MG63 (cell line): ENCODE data around the gene ST8SIA2. TPM values are rescaled to one million over a fixed set of nuclear protein-coding genes. Genes with fewer than 3 reads are reported as not detected.

Experiments
- DNase-seq: peaks from one replicate; pipeline ENCODE4 v3.0.0-alpha.2; 2020
- H3K27me3 ChIP-seq: fragments of 250-450 bp; sonication (Bioruptor Pico); 2 replicates; pipeline ENCODE4 v1.5.1; 2020; ENCODE audit warnings: mild to moderate bottlenecking, moderate library complexity
- H3K36me3 ChIP-seq: fragments of 250-450 bp; sonication (Bioruptor Pico); 2 replicates; pipeline ENCODE4 v1.5.1; 2020; ENCODE audit warnings: mild to moderate bottlenecking, moderate library complexity
- H3K4me3 ChIP-seq: fragments of 250-450 bp; sonication (Bioruptor Pico); 2 replicates; pipeline ENCODE4 v1.5.1; 2020; ENCODE audit warnings: mild to moderate bottlenecking, moderate library complexity
- H3K9me3 ChIP-seq: fragments of 250-450 bp; sonication (Bioruptor Pico); 2 replicates; pipeline ENCODE4 v1.5.1; 2020; ENCODE audit warnings: mild to moderate bottlenecking, moderate library complexity
- total RNA-seq: library from RNA; depleted of rRNA; stranded (reverse); fragments of >200 nt; shearing (Covaris generic); gene quantifications from 2 replicates; pipeline ENCODE4 v1.2.3, GENCODE V29; 2014; ENCODE audit warnings: low replicate concordance

The ST8SIA2 gene
- total RNA-seq, 1 experiment from 2014 or later = not detected

DNA sequence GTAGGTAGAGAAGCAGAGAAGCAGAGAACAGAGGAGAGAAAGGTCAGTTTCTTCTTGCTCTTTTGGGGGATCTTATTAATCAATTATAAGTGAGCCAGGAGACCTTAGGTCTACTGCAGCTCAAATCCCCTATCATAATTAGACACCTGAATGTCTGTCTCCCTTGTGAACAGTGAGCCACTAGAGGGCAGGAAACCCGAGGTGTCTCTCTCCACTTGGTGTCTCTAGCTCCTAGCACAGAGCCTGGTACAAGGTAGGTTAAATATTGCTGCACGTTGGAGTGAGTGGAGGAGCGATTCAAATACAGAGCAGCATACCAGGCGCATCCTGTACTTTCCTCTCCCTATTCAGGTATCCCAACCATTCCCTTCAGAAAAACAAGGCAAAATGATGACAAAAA, 2.0 kb upstream of the ST8SIA2 start:
- peak; percentile 28 for DNase-seq
- H3K4me3 ChIP-seq = no peak overlapping the region
- no peaks in the 10 kb centered on the region for H3K36me3 ChIP-seq
- no peaks in the 10 kb centered on the region for H3K9me3 ChIP-seq
- H3K27me3 ChIP-seq = peaks cover 74% of the 10 kb centered on the region

DNA sequence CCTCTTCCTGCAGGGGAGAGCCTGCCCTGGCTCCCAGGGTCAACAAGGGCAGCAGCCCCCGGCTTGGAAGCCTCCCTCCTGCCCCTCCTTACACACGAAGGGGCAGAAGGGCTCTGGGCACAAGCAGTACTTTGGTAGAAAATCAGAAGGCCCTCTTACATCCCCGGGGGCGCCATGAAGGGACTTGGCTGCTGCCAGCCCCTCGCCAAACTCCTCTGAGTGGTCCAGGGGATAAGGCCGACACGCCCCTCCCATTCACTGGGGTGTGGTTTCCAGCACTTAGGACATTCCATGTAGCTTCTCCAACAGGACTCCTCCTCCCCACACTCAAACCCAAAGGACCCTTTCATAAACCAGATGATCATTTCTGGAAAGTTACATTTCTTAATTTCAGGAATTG, 1.2 kb upstream of the ST8SIA2 start:
- Histone ChIP-seq H3K9me3 (no peaks in the 10 kb centered on the region), H3K27me3 (peaks cover 67% of the 10 kb centered on the region)

DNA sequence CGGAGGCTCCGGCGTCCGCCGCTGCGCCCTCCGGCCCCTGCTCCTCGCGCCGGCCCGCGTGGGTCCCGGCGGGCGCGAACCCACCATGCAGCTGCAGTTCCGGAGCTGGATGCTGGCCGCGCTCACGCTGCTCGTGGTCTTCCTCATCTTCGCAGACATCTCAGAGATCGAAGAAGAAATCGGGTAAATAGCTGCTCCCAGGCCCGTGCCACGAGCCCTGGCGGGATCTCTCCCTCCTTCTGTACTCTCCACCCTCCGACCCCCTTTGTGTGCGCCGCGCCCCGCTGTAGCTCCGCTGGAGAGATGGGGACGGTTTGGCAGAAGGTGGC, 263 bp downstream of the ST8SIA2 start:
- H3K4me3 ChIP-seq = peak overlapping the region; percentile 38
- no peak for DNase-seq
- H3K9me3 ChIP-seq = no peaks in the 10 kb centered on the region
- H3K27me3 ChIP-seq = peaks cover 57% of the 10 kb centered on the region
- H3K36me3 ChIP-seq = no peaks in the 10 kb centered on the region

More for the DNA sequence above, 1.2 kb upstream of the ST8SIA2 start:
- H3K36me3 ChIP-seq = no peaks in the 10 kb centered on the region
- no peak overlapping the region for H3K4me3 ChIP-seq
- no peak for DNase-seq

DNA sequence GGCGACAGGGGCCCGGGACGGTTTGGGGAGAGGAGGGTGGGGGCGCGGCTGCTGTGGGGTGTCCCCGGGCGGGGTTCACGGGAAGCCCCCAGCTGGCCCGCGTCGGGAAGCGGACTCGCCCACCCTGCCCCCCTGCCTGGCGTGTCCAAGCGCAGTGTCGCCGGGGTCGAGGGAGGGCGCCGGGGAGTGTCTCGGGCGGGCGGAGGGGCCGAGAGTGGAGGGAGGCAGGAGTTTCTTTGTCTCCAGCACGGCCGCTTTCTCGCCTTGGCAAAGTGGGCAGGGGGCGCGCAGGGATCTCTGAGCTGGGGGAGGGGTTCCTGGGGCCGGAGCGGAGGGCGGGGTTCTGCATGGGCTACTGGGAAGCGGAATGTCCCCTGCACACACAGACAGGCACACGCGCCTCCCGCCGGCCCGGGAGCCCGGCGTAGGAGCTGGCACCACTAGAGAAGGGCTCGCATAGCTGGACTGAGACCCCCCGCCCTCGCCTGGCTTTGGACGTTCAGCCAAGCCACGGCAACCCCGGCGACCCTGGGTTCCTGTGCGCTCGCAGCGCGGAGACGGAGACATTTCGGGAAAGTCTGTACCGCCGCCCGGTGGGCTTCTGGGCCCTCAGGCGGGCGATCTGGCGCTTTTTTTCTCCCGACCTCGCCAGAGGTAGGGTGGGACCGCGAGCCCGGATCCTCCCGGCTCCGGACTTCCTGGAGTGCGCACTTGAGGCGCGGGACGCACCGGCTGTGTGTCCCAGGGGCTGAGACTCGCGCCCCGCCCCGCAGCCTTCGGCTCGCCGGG, 822 bp downstream of the ST8SIA2 start:
- Histone ChIP-seq H3K9me3 (no peaks in the 10 kb centered on the region), H3K4me3 (peak overlapping the region; percentile 38), H3K27me3 (peaks cover 52% of the 10 kb centered on the region), H3K36me3 (no peaks in the 10 kb centered on the region)
- DNase-seq = peak; percentile 9

DNA sequence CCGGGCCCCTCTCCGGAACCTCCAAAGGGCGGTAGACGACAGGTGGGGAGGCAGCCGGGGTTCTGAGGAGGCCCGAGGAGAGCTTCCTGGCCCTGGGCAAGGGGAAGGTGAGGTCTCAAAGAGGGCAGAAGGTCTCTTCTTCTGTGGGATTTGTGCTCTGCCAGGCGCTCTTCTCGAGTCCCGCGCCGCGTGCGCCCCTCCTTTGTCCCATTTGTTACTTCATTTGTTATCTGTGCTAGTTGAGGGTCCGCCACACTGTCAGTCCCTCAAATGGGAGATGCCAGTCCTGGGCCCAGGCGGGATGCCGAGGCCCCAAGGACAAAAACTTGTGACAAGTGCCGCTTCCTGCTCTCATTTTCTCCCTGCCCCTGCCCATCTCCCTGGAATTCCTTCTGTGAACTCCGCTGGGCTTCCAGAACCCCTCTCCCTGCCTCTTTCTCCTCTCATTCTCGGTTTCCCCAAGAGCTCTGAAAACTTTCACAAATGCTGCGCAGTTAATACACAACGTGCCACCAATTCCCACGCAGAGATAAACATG, 1.5 kb downstream of the ST8SIA2 start:
- DNase-seq = no peak
- Histone ChIP-seq H3K4me3 (no peak overlapping the region), H3K9me3 (no peaks in the 10 kb centered on the region), H3K27me3 (peaks cover 49% of the 10 kb centered on the region), H3K36me3 (no peaks in the 10 kb centered on the region)

DNA sequence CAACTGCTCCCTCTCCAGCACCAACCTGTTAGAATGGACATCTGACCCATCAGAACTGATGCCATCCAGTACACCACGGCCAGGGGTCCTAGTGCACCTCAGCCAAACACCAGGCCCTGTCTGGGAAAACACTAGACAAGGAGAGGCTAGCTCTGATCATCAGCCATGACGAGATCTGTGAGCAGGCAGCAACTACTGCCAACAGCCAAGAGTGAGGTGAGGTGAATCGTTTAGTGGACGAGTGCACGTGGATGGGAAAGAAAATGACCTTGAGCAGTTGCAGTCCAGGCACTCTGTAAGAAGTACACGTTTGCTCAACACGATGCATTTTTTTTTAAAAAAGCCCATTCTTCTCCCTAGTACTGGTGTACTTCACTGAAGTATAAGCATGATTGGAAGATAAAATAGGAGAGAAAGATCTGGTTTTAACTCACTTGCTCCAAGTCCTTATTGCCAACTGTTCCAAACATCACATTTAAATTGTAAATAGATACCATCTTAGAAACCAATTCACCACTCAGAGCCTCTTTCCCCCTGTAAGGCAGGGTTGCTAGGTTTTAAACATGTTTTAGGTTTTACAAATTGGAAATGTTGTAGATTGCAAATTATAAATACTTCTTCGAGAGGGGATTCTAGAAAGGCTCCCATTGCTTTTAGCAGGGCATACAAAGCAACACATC, 5.7 kb downstream of the ST8SIA2 start:
- Histone ChIP-seq H3K4me3 (no peak overlapping the region), H3K9me3 (no peaks in the 10 kb centered on the region), H3K36me3 (no peaks in the 10 kb centered on the region), H3K27me3 (peaks cover 11% of the 10 kb centered on the region)
- no peak for DNase-seq

DNA sequence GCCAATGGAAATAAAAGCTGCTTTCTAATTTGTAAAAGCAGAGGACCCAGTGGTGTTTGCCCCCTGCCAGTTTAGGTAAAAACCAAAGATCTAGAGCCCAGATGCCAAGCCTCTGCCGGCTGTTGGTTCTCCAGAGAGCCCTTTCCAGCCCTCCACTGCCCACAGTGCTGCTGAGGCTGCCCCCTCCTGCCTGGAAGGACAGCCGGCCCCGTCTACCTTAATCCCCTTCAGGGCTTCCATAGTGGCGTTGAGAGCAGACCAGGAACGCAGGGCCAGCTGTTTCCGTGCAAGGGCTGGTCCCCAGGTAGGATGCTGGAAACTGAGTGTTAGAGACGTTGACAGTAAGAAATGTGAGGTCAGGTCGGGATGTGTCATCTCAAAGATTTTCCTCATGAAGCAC, 6.9 kb downstream of the ST8SIA2 start:
- Histone ChIP-seq H3K36me3 (no peaks in the 10 kb centered on the region), H3K27me3 (no peaks in the 10 kb centered on the region), H3K4me3 (no peak overlapping the region), H3K9me3 (no peaks in the 10 kb centered on the region)
- DNase-seq = no peak

DNA sequence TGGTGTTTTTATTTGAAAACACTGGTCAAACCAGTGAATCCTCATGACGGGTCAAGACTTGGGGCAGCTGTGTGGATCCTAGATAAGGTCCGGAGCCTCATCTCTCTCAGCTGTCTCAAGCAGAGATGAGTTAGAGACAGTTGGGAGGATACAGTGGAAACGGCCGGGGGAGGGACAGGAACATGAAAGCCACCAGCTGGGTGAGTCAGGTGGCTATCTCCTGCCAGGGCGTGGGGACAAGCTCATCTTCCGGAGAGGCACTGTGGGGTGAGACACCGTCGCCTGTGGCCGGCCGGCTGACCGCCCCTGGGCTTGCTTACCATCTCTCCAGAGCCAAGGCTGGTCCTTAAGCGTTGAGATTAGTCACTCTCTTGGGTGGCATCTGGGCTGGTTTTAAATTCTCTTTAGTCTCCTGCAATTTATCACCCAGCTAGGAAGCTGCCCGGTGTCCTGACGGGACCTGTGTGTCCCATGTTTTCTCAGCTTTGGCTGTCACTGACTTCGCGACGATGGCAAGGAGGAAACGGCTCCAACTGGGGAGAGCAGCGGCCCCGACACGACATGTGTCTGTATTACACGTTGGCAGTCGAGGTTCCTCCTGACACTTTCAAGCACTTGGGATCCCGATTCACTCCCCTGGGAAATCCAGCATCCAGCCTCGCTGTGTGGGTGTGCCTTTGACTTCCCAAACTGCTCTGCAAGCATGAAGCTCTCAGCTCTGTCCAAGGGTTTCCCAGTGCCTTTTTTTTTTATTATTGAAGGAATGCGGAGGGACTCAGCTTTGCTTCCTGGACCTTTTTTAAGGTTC, 7.5 kb downstream of the ST8SIA2 start:
- no peaks in the 10 kb centered on the region for H3K27me3 ChIP-seq
- DNase-seq = no peak
- H3K4me3 ChIP-seq = no peak overlapping the region
- H3K36me3 ChIP-seq = no peaks in the 10 kb centered on the region
- H3K9me3 ChIP-seq = no peaks in the 10 kb centered on the region

DNA sequence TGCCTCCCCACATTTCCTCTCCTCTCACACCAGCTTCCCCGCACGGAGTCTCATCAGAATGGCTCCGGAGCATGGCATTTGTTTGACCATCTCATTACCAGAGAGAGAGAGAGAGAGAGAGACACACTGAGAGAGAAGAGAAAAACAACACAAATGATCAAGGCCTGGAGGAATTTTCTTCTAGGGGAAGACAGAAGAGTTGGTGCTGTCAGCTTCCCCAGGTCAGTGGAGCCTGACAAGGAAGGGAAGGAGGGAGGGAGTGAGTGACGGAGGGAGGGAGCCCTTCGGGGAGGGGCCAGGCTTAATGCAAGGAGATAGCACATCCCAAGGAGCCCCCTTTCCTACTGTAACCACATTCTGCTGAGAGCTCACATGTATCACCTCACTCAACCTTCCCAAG, 9.1 kb downstream of the ST8SIA2 start:
- Histone ChIP-seq H3K36me3 (no peaks in the 10 kb centered on the region), H3K4me3 (no peak overlapping the region), H3K27me3 (no peaks in the 10 kb centered on the region), H3K9me3 (no peaks in the 10 kb centered on the region)
- no peak for DNase-seq

DNA sequence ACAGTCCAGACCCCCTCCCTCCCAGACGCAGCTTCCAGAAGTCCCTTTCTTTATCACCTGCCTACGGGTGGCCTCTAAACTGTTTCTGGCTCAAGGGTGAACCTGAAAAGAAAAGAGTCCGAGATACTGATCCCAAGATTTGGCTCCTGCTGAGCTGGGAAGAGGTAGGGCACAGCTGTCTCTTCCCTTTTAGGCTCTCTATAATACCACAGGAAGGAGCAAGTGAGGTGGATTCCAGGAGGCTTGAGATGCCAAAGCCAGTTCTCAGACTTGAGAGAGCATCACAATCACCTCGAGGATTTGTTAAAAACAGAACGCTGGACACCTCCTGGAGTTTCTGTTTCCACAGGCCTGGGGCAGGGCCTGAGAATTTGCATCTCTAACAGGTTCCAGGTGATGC, 12.3 kb downstream of the ST8SIA2 start:
- Histone ChIP-seq H3K36me3 (no peaks in the 10 kb centered on the region), H3K9me3 (no peaks in the 10 kb centered on the region), H3K27me3 (no peaks in the 10 kb centered on the region), H3K4me3 (no peak overlapping the region)
- DNase-seq = no peak

DNA sequence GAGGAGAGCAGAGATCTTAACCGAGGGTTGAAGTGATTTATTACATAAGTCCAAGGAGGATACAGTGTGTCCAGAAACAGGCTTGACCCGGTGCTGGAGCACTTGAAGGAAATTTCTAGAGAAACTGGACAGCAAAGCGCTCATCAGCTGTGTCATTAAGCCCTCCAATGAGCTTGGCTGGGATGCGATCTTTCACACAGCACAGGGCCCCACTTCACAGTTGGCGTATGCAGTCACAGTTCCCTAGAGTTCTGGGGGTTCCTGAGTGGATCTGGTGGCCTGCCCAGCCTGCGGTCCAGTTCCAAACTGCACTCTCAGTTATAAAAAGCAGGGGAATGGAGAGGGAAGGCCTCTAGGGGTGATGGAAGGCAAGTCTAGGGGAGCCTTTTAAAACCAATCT, 13.6 kb downstream of the ST8SIA2 start:
- H3K36me3 ChIP-seq = no peaks in the 10 kb centered on the region
- H3K9me3 ChIP-seq = no peaks in the 10 kb centered on the region
- H3K27me3 ChIP-seq = no peaks in the 10 kb centered on the region
- no peak for DNase-seq
- no peak overlapping the region for H3K4me3 ChIP-seq

DNA sequence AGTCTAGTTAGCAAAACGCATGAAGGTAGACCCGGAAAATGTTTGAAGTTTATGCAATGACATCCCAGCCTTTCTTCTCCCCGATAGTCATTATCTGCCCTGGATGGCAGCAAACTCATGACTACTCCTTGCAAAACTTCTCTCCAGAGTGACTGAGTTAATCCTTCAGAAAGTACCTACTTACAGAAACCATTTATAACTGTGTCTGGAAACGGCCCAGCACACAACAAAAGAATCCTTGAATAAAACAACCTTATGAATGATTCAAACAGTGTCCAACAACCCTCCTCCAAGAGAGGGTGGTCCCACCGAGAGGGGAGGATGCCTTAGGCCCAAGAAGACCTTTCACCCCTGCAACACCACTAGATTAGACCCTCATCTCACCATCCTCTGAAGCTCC, 14.2 kb downstream of the ST8SIA2 start:
- H3K4me3 ChIP-seq = no peak overlapping the region
- H3K36me3 ChIP-seq = no peaks in the 10 kb centered on the region
- H3K27me3 ChIP-seq = no peaks in the 10 kb centered on the region
- no peaks in the 10 kb centered on the region for H3K9me3 ChIP-seq
- DNase-seq = no peak

DNA sequence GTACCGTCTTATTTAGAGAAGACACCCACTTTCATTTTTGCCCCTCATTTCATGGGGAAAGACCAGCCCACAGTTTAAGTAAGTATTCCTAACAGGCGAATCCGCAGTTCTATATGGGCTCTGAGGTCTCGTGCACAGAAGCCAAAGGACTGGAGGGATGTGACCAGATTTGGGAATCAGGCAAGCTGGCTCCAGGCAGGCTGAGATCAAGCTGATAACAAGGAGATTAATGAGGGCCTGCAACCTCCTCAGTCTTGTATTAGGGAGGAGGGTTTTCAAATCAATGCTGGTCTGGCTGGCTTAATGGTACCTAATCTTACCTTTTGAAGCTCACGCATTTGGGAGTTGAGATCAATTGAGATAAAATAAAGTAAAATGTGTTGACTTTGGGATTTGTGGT, 15.3 kb downstream of the ST8SIA2 start:
- DNase-seq = no peak
- Histone ChIP-seq H3K36me3 (no peaks in the 10 kb centered on the region), H3K4me3 (no peak overlapping the region), H3K27me3 (no peaks in the 10 kb centered on the region), H3K9me3 (no peaks in the 10 kb centered on the region)

DNA sequence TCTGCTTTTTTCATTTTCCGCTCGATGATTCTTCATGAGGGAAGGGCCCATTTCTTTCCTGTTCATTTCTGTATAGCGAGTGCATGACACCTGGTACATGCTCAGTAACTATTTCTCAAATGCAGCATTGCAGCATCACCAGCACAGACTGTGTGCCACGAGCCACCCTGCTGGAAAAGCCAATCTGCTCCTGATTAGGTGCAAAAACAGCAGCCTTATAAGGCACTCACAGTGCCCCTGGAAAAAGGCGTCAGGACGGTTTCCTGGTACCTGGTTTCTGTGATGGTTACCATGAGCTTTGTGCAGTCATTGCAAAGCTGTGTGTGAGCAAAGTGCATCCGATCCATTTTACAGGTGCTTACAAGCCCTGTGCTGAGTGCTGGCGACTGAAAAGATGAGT, 15.8 kb downstream of the ST8SIA2 start:
- no peak for DNase-seq
- Histone ChIP-seq H3K36me3 (no peaks in the 10 kb centered on the region), H3K27me3 (no peaks in the 10 kb centered on the region), H3K9me3 (no peaks in the 10 kb centered on the region), H3K4me3 (no peak overlapping the region)

DNA sequence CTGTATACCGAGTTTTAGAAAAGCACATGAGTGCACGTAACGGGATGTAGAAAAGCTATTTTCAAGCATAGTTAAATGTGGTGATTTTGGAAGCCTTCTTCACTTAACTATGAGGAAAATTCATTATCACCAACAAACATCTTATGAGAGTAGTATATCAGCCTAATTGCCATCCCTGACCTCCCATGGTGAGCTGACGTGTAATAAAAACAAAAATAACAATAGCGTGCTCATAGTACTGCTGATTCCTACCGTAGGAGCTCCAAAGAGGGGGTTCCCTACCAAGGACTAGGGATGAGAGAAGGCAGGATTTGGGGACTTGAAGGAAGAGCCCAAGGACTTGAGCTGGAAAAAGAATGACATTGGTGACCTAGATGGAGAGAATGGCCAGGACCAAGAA, 16.9 kb downstream of the ST8SIA2 start:
- H3K4me3 ChIP-seq = no peak overlapping the region
- no peaks in the 10 kb centered on the region for H3K27me3 ChIP-seq
- no peaks in the 10 kb centered on the region for H3K9me3 ChIP-seq
- no peak for DNase-seq
- H3K36me3 ChIP-seq = no peaks in the 10 kb centered on the region

DNA sequence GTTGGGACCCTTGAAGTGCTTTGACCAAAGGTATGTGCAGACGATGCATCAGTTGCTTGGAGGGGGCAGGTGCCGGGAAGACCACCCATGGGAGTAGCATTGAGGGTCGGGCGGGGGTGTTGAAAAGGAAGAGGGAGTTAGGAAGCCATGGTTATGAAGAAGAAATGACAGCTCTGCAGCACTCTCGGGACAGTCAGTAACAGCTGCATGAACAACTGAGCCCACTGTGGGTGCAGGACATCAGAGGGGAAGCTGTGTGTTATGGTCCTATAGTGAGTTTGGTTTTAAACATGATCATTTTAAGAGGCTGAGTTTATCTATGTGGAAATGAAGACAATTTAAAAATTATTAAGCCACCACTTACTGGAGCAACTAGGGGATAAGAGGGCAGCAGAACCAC, 17.6 kb downstream of the ST8SIA2 start:
- no peak overlapping the region for H3K4me3 ChIP-seq
- H3K27me3 ChIP-seq = no peaks in the 10 kb centered on the region
- no peaks in the 10 kb centered on the region for H3K36me3 ChIP-seq
- no peaks in the 10 kb centered on the region for H3K9me3 ChIP-seq
- DNase-seq = no peak

DNA sequence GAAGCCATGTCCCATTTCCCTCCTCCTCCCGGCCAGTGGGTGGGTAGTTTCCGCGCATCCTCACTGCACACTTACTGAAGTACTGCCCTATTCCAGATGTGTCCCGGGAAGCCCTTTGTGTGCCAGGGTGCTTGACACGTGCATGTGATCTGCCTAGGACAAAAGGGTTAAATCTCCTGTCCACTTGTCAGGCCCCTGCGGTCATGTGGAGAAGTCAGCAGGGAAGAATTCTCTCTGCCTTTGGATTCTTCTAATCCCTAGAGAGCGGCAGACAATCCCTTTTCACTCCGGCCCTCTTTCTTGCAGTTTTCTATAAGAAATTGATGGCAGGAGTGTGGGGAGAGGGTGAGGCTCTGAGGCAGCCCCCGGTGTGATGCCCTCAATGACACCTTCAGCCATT, 19.8 kb downstream of the ST8SIA2 start:
- Histone ChIP-seq H3K9me3 (no peaks in the 10 kb centered on the region), H3K36me3 (no peaks in the 10 kb centered on the region)

More for the DNA sequence above, 19.8 kb downstream of the ST8SIA2 start:
- no peak for DNase-seq
- H3K27me3 ChIP-seq = no peaks in the 10 kb centered on the region
- H3K4me3 ChIP-seq = no peak overlapping the region
